ENCODE measurements around the gene COG5.
"Not testable (repeated sequence)": the region's sequence is repeated elsewhere in the genome, so short reads cannot be mapped to it uniquely, and the experiment has no call there.

COG5 gene

GRCh38 chr7:107172276-107173032 lies 391.3 kb downstream of the COG5 start:
- DNase-seq = no peak

GRCh38 chr7:107171496-107171895 lies 392.2 kb downstream of the COG5 start:
- DNase-seq = no peak

GRCh38 chr7:107170051-107170915 lies 393.4 kb downstream of the COG5 start:
- no peak for DNase-seq

GRCh38 chr7:107169120-107170050 lies 394.3 kb downstream of the COG5 start:
- peak; percentile 73 for DNase-seq

- DNase-seq = peak; percentile 94
Measured at GRCh38 chr7:107168233-107169119, 395.2 kb downstream of the COG5 start, which contains the start of gene HBP1. Gene HBP1 (plus strand): TSS chr7:107169003. CDS start chr7:107179894, 10,891 bp downstream.

GRCh38 chr7:107167483-107168232 lies 396.1 kb downstream of the COG5 start:
- peak; percentile 44 for DNase-seq

GRCh38 chr7:107166736-107167426 lies 396.8 kb downstream of the COG5 start:
- DNase-seq = no peak

- no peak for DNase-seq
Measured at GRCh38 chr7:107165341-107165740, 398.4 kb downstream of the COG5 start.

GRCh38 chr7:107164092-107164491 lies 399.6 kb downstream of the COG5 start:
- no peak for DNase-seq

- DNase-seq = no peak
Measured at GRCh38 chr7:107162475-107162874, 401.2 kb downstream of the COG5 start.

- DNase-seq = no peak
Measured at GRCh38 chr7:107161415-107161814, 402.3 kb downstream of the COG5 start.

- DNase-seq = no peak
Measured at GRCh38 chr7:107160389-107160788, 403.3 kb downstream of the COG5 start.

GRCh38 chr7:107158028-107158427 lies 405.7 kb downstream of the COG5 start:
- DNase-seq = no peak

- DNase-seq = no peak
Measured at GRCh38 chr7:107157091-107157490, 406.6 kb downstream of the COG5 start.

GRCh38 chr7:107155726-107156125 lies 408.0 kb downstream of the COG5 start:
- not testable (repeated sequence) for DNase-seq

GRCh38 chr7:107154826-107155225 lies 408.9 kb downstream of the COG5 start:
- DNase-seq = no peak

GRCh38 chr7:107152011-107152410 lies 411.7 kb downstream of the COG5 start:
- DNase-seq = no peak

Data from stimulated activated CD4-positive, alpha-beta T cell treated with anti-CD3 and anti-CD28 coated beads, Interleukin-12 subunit alpha, Interleukin-12 subunit beta, amount 100 ng/mL, for 4 hours (primary cell).